NT2/D1 (cell line): ENCODE data around the gene ALG14.

Experiments used
- SUZ12 ChIP-seq: IDR thresholded peaks from 2 replicates; pipeline ENCODE4 v1.6.1; 2011; ENCODE audit not compliant: insufficient read length, insufficient read depth; ENCODE audit errors: extremely low read depth
- YY1 ChIP-seq: IDR thresholded peaks from 2 replicates; pipeline ENCODE4 v1.6.1; 2011; ENCODE audit not compliant: insufficient read length, insufficient read depth
- ZNF274 ChIP-seq: IDR thresholded peaks from 2 replicates; pipeline ENCODE4 v1.6.1; 2011; ENCODE audit warnings: mild to moderate bottlenecking, low read depth, low read length

DNA sequence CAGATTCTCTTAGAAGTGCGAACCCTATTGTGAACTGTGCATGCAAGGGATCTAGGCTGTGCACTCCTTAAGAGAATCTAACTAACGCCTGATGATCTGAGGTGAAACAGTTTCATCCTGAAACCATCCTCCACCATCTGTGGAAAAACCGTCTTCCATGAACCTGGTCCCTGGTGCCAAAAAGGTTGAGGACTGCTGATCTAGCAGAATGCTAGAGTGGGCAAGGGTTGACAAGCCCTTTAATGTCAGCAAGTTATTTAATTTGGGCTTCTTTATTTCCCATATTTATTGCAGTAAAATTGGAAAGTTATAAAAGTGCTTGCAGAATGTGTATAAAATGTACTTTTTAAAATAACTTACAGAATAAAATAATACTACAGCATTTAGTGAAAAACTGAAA lies 26.4 kb downstream of the ALG14 start:
- TF ChIP-seq ZNF274, result no peak
- no peak for TF ChIP-seq SUZ12
- no peak for TF ChIP-seq YY1
